IMR-90 (cell line): Measurements from ENCODE around the gene VEGFA. TPM values are rescaled to one million over a fixed set of nuclear protein-coding genes. Genes with fewer than 3 reads are reported as not detected.

Source experiments
- ATAC-seq: fragments of 200-7000 bp; cut with Tn5 transposase; 2 replicates; pipeline ENCODE4 v1.9.1; 2020; ENCODE audit warnings: low read depth, mild to moderate bottlenecking, moderate library complexity
- BruUV-seq: library from RNA; stranded (reverse); fragments of 400-500 nt; replicated peaks from 2 replicates; lab custom pipeline; 2021; lab: Mats Ljungman, UMichigan
- CTCF ChIA-PET: fragments of 300-600 bp; formaldehyde crosslinking; extraction: SDS; loops from one replicate; lab custom pipeline; 2021; ENCODE audit warnings: antibody characterized with exemption; lab: Yijun Ruan, JAX
- POLR2A ChIA-PET: fragments of 300-600 bp; sonication (Branson Sonifier 250); formaldehyde crosslinking; loops from one replicate; lab custom pipeline; 2022; ENCODE audit warnings: antibody characterized with exemption; ENCODE audit not compliant: unreplicated experiment; lab: Charles Lee
- DNase-seq: peaks from one replicate; pipeline ENCODE4 v3.0.0; 2013
- H2AFZ ChIP-seq: replicated peaks from 2 replicates; pipeline ENCODE3; 2013; ENCODE audit warnings: low read length, mild to moderate bottlenecking; ENCODE audit not compliant: poor library complexity
- H2AK5ac ChIP-seq: 2 replicates; pipeline ENCODE4 v1.6.1; 2013; ENCODE audit warnings: low read depth, low read length, inconsistent platforms
- H2AK9ac ChIP-seq: replicated peaks from 2 replicates; pipeline ENCODE3; 2013; ENCODE audit warnings: mild to moderate bottlenecking, low read depth, low read length, moderate library complexity; ENCODE audit not compliant: poor library complexity
- H2BK120ac ChIP-seq: 2 replicates; pipeline ENCODE4 v1.6.1; 2013; ENCODE audit warnings: low read depth, low read length, inconsistent platforms
- H2BK15ac ChIP-seq: 3 replicates; pipeline ENCODE4 v1.6.1; 2013; ENCODE audit warnings: low read depth, low read length, inconsistent platforms
- H2BK20ac ChIP-seq: 2 replicates; pipeline ENCODE4 v1.6.1; 2013; ENCODE audit warnings: low read depth, mild to moderate bottlenecking, inconsistent platforms, low read length, moderate library complexity
- H2BK5ac ChIP-seq: 2 replicates; pipeline ENCODE4 v1.6.1; 2013; ENCODE audit warnings: mild to moderate bottlenecking, low read depth, low read length, inconsistent platforms; ENCODE audit not compliant: poor library complexity, severe bottlenecking
- H3K14ac ChIP-seq: replicated peaks from 2 replicates; pipeline ENCODE4 v1.6.1; 2013; ENCODE audit warnings: low read depth, low read length, inconsistent platforms
- H3K18ac ChIP-seq: 2 replicates; pipeline ENCODE4 v1.6.1; 2013; ENCODE audit warnings: low read depth, low read length, control low read depth
- H3K23ac ChIP-seq: 2 replicates; pipeline ENCODE4 v1.6.1; 2013; ENCODE audit warnings: low read depth, low read length, inconsistent platforms
- H3K27ac ChIP-seq: 2 replicates; pipeline ENCODE4 v1.5.1; 2013; ENCODE audit warnings: mild to moderate bottlenecking, control low read depth, low read length; ENCODE audit not compliant: insufficient read depth
- H3K27me3 ChIP-seq: 2 replicates; pipeline ENCODE4 v1.6.1; 2013; ENCODE audit warnings: low read length; ENCODE audit not compliant: control insufficient read depth, insufficient read depth
- H3K36me3 ChIP-seq: 2 replicates; pipeline ENCODE4 v1.6.1; 2013; ENCODE audit warnings: low read length, mixed read lengths; ENCODE audit not compliant: control insufficient read depth, insufficient read depth
- H3K4ac ChIP-seq: 2 replicates; pipeline ENCODE4 v1.6.1; 2013; ENCODE audit warnings: low read depth, low read length, inconsistent platforms
- H3K4me1 ChIP-seq: 2 replicates; pipeline ENCODE4 v1.6.1; 2013; ENCODE audit warnings: low read length, mixed read lengths; ENCODE audit not compliant: control insufficient read depth, insufficient read depth
- H3K4me2 ChIP-seq: 2 replicates; pipeline ENCODE4 v1.6.1; 2013; ENCODE audit warnings: low read depth, mild to moderate bottlenecking, control low read depth, low read length, moderate library complexity
- H3K4me3 ChIP-seq: 2 replicates; pipeline ENCODE4 v1.5.1; 2013; ENCODE audit warnings: low read depth, mild to moderate bottlenecking, control low read depth, low read length, moderate library complexity; ENCODE audit not compliant: insufficient read depth
- H3K56ac ChIP-seq: 2 replicates; pipeline ENCODE4 v1.6.1; 2013; ENCODE audit warnings: low read length, inconsistent platforms; ENCODE audit not compliant: insufficient read depth; ENCODE audit errors: extremely low read depth
- H3K79me1 ChIP-seq, 2 experiments: 2 replicates each; pipeline ENCODE4 v1.6.1; 2013; ENCODE audit warnings: low read length in 2 of 2, inconsistent platforms in 1 of 2, low read depth in 1 of 2
- H3K9ac ChIP-seq: 2 replicates; pipeline ENCODE4 v1.6.1; 2013; ENCODE audit warnings: low read depth, low read length, control low read depth
- H3K9me1 ChIP-seq: 2 replicates; pipeline ENCODE4 v1.6.1; 2013; ENCODE audit warnings: low read length, inconsistent platforms; ENCODE audit not compliant: insufficient read depth
- H3K9me3 ChIP-seq: 2 replicates; pipeline ENCODE4 v1.6.1; 2013; ENCODE audit warnings: low read length; ENCODE audit not compliant: control insufficient read depth, insufficient read depth
- H4K20me1 ChIP-seq: 2 replicates; pipeline ENCODE4 v1.6.1; 2013; ENCODE audit warnings: low read length, inconsistent platforms; ENCODE audit not compliant: insufficient read depth
- H4K5ac ChIP-seq: 2 replicates; pipeline ENCODE4 v1.6.1; 2013; ENCODE audit warnings: mild to moderate bottlenecking, low read depth, low read length, control low read depth
- H4K8ac ChIP-seq, 2 experiments: 2 replicates each; pipeline ENCODE4 v1.6.1; 2013; ENCODE audit warnings: low read depth in 2 of 2, low read length in 2 of 2, control low read depth in 1 of 2, inconsistent platforms in 1 of 2
- H4K91ac ChIP-seq: 2 replicates; pipeline ENCODE4 v1.6.1; 2013; ENCODE audit warnings: low read depth, low read length, inconsistent platforms; ENCODE audit not compliant: insufficient read depth
- BHLHE40 ChIP-seq: fragments of 150-350 bp; IDR thresholded peaks from 2 replicates; pipeline ENCODE4 v1.6.1; 2016; ENCODE audit warnings: mild to moderate bottlenecking, low read depth, low read length
- CEBPB ChIP-seq: IDR thresholded peaks from 2 replicates; pipeline ENCODE4 v1.6.1; 2012; ENCODE audit warnings: low read depth, low read length, improper control_type of control experiment
- ELK1 ChIP-seq: fragments of 150-350 bp; IDR thresholded peaks from 2 replicates; pipeline ENCODE4 v1.6.1; 2016; ENCODE audit warnings: low read depth, mild to moderate bottlenecking, low read length, moderate library complexity, borderline replicate concordance
- FOS ChIP-seq: fragments of 150-350 bp; IDR thresholded peaks from 2 replicates; pipeline ENCODE4 v1.6.1; 2016; ENCODE audit warnings: low read depth, low read length
- NFE2L2 ChIP-seq: fragments of 150-350 bp; IDR thresholded peaks from 2 replicates; pipeline ENCODE4 v1.6.1; 2016; ENCODE audit warnings: low read depth, mild to moderate bottlenecking, low read length
- POLR2A ChIP-seq: IDR thresholded peaks from 2 replicates; pipeline ENCODE4 v1.6.1; 2012; ENCODE audit warnings: mild to moderate bottlenecking, low read depth, low read length
- RAD21 ChIP-seq: IDR thresholded peaks from 2 replicates; pipeline ENCODE4 v1.6.1; 2012; ENCODE audit warnings: low read length, improper control_type of control experiment
- RCOR1 ChIP-seq: IDR thresholded peaks from 2 replicates; pipeline ENCODE4 v1.6.1; 2012; ENCODE audit warnings: mild to moderate bottlenecking, low read length, improper control_type of control experiment; ENCODE audit not compliant: insufficient replicate concordance
- RFX5 ChIP-seq: IDR thresholded peaks from 2 replicates; pipeline ENCODE4 v1.8.0; 2012; ENCODE audit warnings: low read depth, mild to moderate bottlenecking, low read length, moderate library complexity
- SMC3 ChIP-seq: fragments of 150-350 bp; IDR thresholded peaks from 2 replicates; pipeline ENCODE4 v1.6.1; 2016; ENCODE audit warnings: low read depth, mild to moderate bottlenecking, antibody characterized with exemption, low read length, moderate library complexity
- WGBS, 2 experiments: methylation state at CpG; one replicate each; pipeline versions ENCODE4 v1.1.5 to v1.1.7; 2013; ENCODE audit warnings: missing lambda C conversion rate in 2 of 2; ENCODE audit not compliant: insufficient read length in 1 of 2; ENCODE audit errors: extremely low coverage in 2 of 2; 5-methylcytosine and 5-hydroxymethylcytosine counted together
- dilution Hi-C: fragments of 300-500 bp; cut with HindIII; formaldehyde crosslinking; loops from one replicate; pipeline ENCODE4 v1.14.3; 2018; ENCODE audit warnings: low sequenced_read_pairs; ENCODE audit not compliant: unreplicated experiment
- in situ Hi-C: fragments of 300-500 bp; cut with MboI; formaldehyde crosslinking; loops from 3 replicates; pipeline ENCODE4 v1.14.3; 2019; ENCODE audit warnings: low sequenced_read_pairs, inconsistent platforms, mixed read lengths
- intact Hi-C: fragments of 100-400 bp; cut with micrococcal nuclease; formaldehyde crosslinking; loops from 2 replicates; pipeline ENCODE4 v1.10.0; 2022
- polyA plus RNA-seq, 3 experiments: library from polyadenylated mRNA; depleted of rRNA; stranded (reverse); fragments of >200 nt; gene quantifications; 2 replicates each; pipeline ENCODE4 v1.2.3, GENCODE V29; 2012; ENCODE audit warnings: low replicate concordance in 1 of 3
- total RNA-seq: library from RNA; depleted of rRNA; stranded (reverse); fragments of >200 nt; gene quantifications from 2 replicates; pipeline ENCODE4 v1.2.3, GENCODE V29; 2012
- TF ChIP-seq, protein P1 (sequence below): conservative IDR thresholded peaks from 2 replicates; pipeline ENCODE4 v1.5.1; 2012; ENCODE audit warnings: mild to moderate bottlenecking, low read depth, low read length, improper control_type of control experiment

The VEGFA gene
- total and polyA plus RNA-seq, 2 of the 4 experiments (the other 2 are of a cell fraction), result 190 to 234 TPM

- peak overlapping the region; percentile 92 for H3K27ac ChIP-seq
- H4K5ac ChIP-seq, result peak overlapping the region; percentile 60; the same call in 1 of the 2 replicates
- peaks cover 18 to 66% of the 10 kb centered on the region in 2 experiments for H3K79me1 ChIP-seq
- TF ChIP-seq ELK1 (no peak), POLR2A (no peak; the same call in 1 of the 2 replicates), RAD21 (no peak), BHLHE40 (no peak), RFX5 (no peak), FOS (no peak), RCOR1 (no peak), NFE2L2 (no peak), SMC3 (no peak), CEBPB (no peak)
- TF ChIP-seq, protein P1, sequence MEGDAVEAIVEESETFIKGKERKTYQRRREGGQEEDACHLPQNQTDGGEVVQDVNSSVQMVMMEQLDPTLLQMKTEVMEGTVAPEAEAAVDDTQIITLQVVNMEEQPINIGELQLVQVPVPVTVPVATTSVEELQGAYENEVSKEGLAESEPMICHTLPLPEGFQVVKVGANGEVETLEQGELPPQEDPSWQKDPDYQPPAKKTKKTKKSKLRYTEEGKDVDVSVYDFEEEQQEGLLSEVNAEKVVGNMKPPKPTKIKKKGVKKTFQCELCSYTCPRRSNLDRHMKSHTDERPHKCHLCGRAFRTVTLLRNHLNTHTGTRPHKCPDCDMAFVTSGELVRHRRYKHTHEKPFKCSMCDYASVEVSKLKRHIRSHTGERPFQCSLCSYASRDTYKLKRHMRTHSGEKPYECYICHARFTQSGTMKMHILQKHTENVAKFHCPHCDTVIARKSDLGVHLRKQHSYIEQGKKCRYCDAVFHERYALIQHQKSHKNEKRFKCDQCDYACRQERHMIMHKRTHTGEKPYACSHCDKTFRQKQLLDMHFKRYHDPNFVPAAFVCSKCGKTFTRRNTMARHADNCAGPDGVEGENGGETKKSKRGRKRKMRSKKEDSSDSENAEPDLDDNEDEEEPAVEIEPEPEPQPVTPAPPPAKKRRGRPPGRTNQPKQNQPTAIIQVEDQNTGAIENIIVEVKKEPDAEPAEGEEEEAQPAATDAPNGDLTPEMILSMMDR, result no peak
- intact Hi-C loops (loop anchor here (1.0 to 5.0 kb wide), 4 partner anchors 85 to 178 kb away; partner anchors contain the start of genes GTPBP2 and MRPS18A), dilution Hi-C loops (no loop called here), in situ Hi-C loops (loop anchor here (5.0 kb wide), 1 partner anchor 300 kb away; no protein-coding TSS in a partner anchor)
- peak overlapping the region; percentile 95 for H3K4me2 ChIP-seq
- H4K20me1 ChIP-seq, result peaks cover 79% of the 10 kb centered on the region
- POLR2A ChIA-PET, result no interaction called here
- H3K9me3 ChIP-seq, result no peaks in the 10 kb centered on the region
- peak overlapping the region; percentile 98 for H3K4ac ChIP-seq
- H3K9me1 ChIP-seq, result peaks cover 22% of the 10 kb centered on the region
- peak overlapping the region; percentile 83 for H2BK5ac ChIP-seq
- DNase-seq, result no peak
- H3K27me3 ChIP-seq, result no peaks in the 10 kb centered on the region
- 0 out of 3 replicates have a peak overlapping the region, but pooled peaks have one; percentile 52 for H2BK15ac ChIP-seq
- H2BK120ac ChIP-seq, result peak overlapping the region; percentile 22; the same call in 1 of the 2 replicates
- H3K56ac ChIP-seq, result peak overlapping the region; percentile 97; the same call in 1 of the 2 replicates
- peaks cover 46% of the 10 kb centered on the region for H3K36me3 ChIP-seq
- H2AK9ac ChIP-seq, result peak overlapping the region; percentile 95
- peak overlapping the region; percentile 85 for H2AFZ ChIP-seq
- H3K4me3 ChIP-seq, result peak overlapping the region; percentile 94
- 0% methylated on average over 1 of the region's 7 CpGs; no CpG with 5 or more reads in 1 of the 2 experiments for WGBS, 2 experiments
- H4K91ac ChIP-seq, result peak overlapping the region; percentile 92
- H2BK20ac ChIP-seq, result no peak overlapping the region
- H2AK5ac ChIP-seq, result peak overlapping the region; percentile 93
- ATAC-seq, result no peak
- CTCF ChIA-PET, result interaction anchor here (0.9 to 1.1 kb wide), 2 partner anchors 170 to 306 kb away, joined by 3 read pairs; no protein-coding TSS in a partner anchor
- peak overlapping the region; percentile 97 for H3K9ac ChIP-seq
- H3K18ac ChIP-seq, result peak overlapping the region; percentile 40
- peaks cover 36% of the 10 kb centered on the region for H3K4me1 ChIP-seq
- H3K23ac ChIP-seq, result peak overlapping the region; percentile 84
- peak overlapping the region; percentile 87 to 92 for H4K8ac ChIP-seq
- BruUV-seq, result no TSS peak
- peak overlapping the region; percentile 91 for H3K14ac ChIP-seq
These were observed 2.7 kb downstream of the VEGFA start for GRCh38 chr6:43772681-43773049.
